HG03108 (cell line): ENCODE results near the gene ATRIP.

Source experiments
- ATAC-seq: cut with Tn5 transposase; IDR thresholded peaks from one replicate; pipeline ENCODE4 v1.9.1; 2021; ENCODE audit warnings: moderate library complexity; ENCODE audit not compliant: unreplicated experiment

Gene ATRIP

DNA sequence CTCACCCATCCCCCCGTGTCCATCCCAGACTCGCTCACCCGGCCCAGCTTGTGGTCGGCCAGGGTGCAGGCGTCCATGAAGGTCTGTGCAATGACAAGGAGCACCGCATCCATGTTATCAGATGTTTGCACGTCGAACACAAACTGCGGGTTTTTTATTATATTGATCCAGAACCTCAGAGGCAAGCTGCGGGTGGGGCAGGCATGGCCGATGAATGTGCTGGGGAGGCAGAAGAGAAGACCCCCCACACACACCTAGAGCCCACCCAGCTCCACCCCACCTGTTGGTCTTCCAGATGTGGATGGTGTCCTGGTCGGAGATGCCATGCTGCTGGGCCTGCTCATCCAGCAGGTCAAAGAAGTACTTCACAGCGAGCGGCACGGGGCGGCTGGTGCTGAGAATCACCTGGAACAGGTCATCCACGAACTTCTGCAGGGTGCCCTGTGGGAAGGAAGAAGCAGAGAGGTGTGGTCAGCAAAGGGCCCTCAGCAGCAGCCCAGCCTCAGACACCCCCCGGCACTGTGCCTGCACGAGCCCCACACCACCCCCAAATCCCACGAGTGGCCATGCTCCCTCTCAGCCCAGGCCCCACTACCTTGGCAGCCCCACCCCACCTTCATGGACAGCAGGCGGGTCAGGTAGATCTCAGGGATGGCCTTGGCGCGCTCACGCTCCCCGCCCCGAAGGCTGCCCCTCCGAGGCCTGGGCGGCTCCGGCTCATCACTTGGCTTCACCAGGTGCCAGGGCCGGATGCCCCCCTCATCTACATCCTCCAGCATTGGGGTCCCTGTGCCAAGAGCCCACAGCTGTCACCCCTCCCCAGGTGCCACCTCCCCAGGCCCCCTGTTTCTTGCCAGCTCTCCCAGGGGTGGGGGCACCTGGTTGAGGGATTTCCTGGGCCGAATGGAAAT lies 37.0 kb upstream of the ATRIP start:
- ATAC-seq, result no peak

DNA sequence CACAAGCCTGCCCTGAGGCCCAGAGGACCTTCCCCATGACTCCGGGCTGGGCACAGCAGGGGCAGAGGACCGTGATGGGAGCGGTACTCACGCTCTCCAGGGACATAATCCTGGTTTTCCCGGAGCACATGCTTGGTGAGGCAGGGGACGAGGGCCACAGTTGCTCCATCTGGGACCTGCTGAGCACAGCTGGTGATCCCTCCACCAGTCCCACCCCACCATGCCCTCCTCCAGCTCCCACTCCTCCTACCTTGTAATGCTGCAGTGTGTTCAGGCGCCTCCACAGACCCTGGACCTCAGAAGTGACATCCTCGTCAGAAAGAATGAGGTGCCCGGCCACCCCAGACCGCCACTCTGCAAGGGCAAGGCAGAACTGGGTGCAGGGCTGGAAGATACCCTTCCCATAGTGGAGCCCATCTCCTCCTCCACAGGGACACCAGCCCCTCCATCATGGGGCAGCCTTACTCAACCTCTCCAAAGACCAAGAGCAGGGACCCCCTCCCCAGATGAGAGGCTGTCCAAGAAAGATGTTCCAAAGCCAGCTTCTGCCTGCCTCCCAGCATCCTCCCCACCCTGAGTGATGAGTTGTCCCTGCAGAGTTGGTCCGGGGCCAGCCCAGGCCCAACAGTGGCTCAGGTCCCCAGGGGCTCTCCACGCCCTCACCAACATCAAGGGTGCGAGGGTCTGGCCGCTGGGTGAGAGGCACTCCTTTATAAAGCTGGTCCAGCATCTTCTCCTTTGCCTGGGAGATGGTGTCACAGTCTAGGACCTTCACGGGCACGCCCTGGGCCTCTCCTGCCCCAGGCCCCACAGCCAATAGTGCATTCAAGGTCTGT lies 36.1 kb upstream of the ATRIP start:
- ATAC-seq, result no peak

DNA sequence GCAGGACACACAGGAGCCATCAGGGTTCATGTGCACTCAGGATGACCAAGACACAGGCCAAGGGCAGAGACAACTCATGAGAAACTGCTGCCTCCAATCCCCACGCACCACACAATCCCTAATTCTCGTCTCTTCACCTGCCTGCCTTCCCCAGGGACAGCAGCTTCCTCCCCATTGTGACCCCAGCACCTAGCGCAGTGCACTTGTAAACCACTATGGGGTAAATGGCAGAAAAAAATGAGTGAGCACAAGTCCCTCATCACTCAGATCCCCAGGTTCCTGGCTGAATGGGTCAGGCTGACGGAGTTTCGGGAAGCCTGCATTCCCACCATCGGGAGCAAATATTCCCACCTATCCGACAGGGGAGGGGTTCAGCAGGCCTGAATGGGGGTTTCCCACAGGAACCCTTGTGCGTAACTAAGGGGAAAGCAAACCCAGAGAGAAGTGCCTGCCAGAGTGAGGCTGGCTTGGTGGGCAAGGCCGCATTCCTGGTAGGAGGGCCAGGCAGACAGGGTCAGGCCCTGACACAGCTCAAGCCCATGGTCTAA lies 35.4 kb upstream of the ATRIP start:
- no peak for ATAC-seq

DNA sequence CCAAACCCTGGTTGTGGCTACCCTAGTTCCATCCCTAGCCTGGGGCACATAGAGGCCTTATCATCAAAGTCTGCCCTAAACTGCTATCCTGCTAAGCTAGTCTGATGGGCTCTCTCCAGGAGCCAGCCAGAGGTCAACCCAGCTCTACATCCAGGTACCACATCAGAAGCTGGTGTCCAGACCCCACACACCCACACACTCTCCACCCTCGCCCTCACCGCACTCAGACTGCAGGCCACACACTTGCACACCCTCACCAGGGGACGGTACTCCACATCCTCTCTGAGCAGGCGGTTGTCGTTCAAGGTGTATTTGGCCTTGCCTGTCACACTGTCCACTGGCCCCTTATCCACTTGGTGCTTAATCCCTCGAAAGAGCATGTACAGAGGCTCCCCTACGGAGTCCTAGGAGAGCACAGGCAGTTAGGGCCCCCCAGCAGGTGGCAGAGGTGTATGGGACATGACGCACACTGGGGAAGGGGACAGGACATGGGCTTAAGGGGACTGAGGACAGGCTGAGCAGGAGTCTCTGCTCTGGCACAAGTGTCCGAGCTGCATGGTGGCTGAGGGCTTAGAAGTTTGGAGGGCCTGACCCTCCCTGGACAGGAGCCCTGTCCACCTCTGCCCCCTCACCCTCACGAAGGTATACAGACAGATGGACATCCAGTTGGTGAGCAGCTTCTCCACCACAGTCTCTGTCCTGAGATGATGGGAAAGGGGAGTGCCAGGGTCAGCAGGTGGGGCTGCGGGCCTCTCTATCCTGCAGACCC lies 34.7 kb upstream of the ATRIP start:
- no peak for ATAC-seq

DNA sequence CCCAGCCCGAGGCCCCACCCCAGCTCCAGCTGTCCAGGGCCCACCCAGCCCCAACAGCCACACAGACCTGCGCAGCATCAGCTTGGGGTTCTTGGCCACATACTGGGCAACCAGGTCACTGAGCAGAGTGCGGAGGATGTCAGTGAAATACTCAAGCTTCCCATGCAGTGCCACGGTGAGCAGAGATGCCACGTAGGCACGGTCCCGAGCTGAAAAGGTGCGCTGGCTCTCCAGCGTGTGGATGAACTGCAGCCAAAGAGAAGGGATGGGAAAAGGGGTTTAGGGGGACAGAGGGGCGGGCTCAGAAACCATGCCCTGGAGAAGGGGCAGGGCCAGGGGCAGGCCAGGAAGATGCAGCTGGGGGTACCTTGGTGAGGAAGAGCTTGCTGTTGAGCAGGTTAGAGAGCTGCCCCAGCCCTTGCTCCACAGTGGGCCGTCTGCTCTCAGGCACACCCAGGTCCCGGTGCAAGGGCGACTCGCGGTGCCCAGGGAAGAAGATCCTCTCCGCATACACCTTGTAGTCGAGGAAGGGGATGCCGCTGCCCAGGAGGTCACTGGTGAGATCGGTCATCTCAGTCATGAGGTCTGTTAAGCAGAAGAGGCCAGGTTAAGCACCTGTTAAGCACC lies 34.0 kb upstream of the ATRIP start:
- no peak for ATAC-seq

DNA sequence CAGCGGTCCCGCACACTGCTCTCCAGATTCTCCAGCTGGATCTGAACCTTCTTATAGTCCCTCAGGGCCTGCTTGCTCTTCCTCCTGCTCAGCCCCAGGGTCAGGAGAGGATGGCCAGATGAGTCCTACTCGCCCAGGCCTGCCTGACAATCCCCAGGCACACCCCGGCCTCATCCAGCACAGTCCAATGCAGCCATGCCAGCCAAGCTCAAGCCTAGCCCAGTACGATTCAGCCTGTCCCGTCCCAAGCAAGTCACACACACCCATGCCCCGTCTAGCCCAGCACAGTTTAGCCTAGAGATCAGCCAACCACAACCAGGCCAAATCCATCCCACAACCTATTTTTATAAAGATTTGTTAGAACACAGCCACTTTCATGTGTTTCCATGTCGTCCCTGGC lies 33.5 kb upstream of the ATRIP start:
- ATAC-seq, result no peak

DNA sequence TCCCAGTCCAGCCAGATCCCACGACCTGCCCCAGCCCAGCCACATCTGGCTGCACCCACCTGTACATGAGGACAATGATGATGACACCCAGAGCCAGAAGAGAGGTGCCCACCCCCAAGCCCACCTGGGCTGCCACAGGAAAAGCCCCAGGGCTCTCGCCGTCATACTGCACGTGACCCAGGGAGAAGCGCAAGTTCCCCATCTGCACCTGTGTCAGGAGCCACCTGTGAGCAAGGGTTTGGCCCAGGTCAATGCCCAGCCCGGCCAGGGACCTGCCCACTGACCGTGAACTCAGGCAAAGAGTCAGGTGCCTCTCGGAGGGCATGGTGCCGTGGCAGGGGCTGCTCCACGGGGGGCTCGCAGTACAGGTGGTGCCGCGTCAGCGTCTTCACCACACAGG lies 32.9 kb upstream of the ATRIP start:
- no peak for ATAC-seq

DNA sequence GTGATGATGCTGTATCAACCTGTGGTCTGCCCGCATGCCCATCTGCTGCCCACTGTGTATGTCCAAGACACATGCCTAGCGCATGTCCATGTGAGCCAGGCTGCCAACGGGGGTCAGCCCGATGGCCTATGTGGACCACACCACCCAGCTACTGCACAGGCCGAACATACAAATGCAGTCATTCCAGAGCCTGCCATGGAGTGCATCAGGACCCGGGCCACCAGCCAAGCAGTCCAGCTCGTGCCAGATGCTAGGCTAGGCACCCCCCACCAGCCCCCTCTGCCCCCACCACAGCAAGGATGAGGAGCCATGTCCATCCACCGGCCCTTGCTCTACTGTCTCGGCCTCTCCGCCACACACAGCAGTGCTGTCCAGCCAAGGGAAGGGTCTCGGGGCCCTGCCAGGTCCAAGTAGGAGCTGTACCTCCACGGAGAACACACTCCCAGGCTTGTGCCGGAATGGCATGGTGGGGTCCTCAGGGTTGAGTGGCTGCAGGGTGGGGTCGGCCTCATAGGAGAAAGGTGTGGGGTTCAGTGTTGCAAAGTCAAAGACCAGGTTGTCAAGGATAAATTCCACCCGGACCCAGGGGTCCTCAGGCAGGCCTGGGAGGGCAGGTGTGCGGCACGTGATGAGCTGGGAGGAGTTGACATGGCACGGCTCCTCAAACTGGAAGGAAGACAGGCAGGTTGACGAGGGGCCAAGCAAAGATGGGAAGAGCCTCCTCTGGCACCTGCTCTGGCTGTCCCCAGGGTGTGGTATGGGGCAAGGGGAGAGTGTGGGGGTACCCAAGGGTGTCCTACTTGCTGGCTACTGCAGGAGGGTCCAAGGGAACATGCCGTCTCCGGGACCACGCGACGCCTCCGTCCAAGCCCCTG lies 31.9 kb upstream of the ATRIP start:
- ATAC-seq, result no peak

DNA sequence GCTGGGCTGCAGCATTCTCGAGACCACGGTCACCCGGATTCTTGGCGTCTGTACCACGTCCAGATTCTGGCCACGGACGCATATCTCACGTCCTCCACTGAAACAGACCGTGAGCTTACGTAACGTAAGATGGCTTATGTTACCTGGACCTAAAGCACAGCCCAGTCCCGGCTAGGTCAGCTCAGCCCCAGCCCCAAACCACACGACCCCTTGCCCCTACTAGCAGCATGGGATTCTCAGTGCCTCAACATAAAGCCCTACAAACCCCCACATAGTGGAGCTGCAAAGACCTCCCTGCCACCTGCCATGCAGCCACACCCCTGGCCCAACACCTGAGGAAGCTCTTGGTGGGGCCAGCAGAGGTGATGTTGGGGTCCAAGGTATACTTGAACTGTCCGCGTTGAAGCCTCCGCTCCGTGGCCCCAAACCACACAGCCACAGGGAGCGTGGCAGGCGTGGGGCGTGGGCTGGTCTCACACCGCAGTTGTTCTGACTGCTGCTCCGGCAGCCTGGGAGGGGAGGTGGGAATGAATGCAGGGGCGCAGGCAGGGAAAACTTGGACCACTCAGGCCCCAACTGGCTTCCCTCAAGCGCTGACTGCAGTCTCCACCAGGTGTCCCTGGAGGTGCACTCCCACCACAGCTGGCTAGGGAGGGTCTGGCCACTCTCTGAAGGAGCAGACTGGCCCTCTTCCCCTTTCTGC lies 31.1 kb upstream of the ATRIP start:
- ATAC-seq, result no peak

DNA sequence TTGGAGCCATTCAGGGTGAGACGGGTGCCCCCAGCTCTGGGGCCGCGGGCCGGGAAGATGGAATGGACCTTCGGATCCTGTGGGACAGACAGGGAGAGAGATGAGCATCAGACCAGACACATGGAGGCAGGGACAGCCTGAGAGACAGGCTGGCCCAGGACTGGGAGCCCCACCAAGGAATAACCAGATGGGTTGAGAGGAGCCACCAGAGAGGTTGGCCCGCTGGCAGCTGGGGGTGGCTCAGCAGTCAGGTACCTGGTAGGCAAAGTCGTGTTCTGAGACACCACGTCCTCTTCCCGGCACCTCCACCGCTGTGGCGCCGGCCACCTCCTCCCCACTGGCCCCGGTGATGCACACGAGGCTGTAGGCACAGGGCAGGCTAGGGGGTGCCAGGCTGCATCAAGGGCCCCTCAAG lies 30.4 kb upstream of the ATRIP start:
- ATAC-seq, result no peak

DNA sequence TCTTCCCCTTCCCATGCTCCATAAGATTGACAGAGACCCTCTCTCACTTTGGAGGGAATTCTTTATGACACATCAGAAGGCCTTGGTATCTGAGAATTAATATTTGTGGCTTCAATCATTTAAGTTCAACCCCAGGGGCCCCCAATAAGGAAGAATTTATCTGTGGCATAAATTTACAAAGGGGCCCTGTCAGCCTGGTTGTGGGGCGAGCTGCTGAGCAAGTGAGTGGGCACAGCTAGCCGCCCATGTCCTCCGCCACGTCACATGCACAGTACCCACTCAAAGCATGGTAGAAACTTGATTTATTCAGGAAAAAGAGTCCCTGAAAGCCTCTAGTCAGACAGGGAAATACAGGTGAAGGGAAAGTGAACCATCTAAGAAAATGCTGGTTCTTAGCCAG lies 30.0 kb upstream of the ATRIP start:
- no peak for ATAC-seq

DNA sequence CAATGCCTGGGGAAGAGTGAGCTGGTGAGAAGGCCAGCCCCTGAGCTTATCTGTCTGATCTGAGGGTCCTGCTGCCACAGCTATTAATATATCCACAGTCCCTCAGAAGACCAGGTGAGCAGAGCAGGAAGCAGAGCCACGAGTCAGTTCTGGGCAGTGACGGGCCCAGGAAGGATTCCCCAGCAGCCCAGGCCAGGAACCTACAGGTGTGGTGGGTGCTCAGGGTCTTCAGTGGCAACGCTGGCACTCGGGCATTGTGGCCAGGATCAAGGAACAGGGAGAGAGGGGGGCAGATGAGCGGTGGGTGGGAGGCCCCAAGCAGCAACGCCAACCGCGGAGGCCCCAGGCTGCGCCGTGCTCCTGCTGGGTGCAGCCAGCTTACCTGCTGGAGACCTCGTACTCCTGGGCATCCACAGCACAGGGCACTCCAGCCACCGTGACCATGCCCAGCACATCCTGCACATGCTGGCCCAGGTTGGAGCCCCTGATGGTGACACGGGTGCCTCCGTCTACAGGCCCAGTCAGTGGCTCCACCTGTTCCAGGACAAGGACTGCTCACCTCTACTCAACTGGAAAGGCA lies 28.9 kb upstream of the ATRIP start:
- ATAC-seq, result no peak

DNA sequence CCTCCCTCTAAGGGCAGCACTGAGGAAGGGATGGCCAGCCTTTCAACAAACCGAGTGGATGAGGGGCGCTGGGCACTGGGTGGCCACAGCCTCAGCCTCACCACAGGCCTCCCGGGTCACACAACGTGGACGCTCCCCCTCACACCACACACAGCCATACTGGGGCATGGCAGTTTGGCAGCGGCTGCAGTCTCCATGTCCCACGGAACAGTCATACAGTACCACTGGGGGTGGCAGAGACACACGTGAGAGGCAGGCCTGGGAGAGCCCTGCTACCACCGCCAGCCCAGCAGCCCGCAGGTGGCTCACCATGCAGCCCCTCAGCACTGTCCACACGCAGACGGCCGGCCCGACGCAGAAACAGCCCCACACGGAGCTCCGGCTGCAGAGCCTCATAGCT lies 28.4 kb upstream of the ATRIP start:
- no peak for ATAC-seq

DNA sequence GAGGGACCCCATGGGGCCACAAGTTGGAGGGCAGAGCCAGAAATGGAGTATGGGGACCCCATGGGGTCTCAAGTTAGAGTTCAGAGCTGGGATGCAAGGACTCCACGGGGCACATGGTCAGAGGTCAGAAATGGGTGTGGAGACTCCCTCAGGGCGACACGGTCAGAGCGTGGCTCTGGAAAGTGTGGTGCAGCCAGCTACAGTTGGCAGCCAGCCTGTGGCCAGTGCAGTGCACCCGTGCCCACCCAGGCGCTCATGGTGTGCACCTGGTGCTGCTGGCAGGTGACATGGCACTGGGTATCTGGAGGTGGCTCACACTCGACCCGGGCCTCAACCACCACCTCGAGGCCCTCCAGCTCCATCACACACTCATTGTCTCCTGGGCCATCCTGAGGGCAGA lies 27.9 kb upstream of the ATRIP start:
- ATAC-seq, result no peak

DNA sequence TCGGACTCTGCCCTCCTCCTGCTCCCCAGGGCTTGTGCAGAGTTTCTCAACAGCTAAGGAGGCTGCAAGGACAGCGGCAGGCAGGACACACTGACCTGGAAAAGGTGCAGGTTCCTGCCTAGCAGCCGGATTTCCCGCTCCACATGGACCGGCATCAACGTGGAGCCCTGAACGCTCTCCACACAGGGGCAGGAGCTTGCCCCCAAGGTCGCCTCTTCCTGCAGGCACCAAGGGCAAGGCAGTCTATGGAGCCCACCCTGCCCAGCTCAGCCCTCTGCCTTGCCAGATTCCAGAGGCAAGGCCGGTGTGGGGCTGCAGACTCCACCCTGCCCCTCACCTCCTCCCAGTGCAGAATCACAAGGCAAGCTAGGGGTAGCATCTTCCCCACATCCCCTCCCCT lies 27.4 kb upstream of the ATRIP start:
- ATAC-seq, result no peak

DNA sequence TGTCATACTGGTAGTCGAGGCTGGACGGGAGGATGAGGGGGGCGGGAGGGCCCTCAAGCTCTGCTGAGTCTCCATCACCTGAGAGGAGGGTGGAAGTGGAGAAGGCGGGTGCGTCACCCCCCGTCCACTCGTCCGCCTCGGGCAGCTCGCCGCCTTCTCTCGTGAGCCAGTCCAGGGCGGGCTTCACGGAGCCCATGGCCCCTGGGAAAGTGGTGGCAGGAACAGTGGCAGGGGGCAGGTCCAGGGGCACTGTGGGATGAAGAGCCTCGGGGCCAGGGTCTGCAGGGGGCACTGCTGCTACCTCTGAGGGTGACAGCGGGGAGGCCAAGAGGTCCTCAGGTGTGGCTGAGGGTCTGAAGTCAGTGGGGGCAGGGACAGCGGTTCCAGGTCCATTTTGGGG lies 26.9 kb upstream of the ATRIP start:
- no peak for ATAC-seq

DNA sequence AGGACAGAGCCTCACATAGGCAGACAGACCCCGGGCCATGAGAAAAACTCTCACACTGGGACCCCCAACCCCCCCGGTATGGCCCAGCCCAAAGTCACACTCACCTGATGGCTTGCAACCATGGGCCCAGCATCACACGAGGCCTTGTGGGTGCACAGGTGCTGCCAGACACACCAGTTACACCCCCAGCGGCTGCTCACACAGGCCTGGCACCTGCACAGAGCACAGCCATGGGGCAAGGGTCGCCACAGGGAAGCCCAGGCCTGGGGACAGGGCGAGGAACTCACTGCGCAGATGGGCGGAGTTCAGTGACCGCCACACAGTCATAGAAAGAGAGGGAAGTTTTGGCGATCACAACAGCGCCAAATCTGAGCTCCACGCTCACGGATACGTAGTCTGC lies 26.0 kb upstream of the ATRIP start:
- ATAC-seq, result no peak

DNA sequence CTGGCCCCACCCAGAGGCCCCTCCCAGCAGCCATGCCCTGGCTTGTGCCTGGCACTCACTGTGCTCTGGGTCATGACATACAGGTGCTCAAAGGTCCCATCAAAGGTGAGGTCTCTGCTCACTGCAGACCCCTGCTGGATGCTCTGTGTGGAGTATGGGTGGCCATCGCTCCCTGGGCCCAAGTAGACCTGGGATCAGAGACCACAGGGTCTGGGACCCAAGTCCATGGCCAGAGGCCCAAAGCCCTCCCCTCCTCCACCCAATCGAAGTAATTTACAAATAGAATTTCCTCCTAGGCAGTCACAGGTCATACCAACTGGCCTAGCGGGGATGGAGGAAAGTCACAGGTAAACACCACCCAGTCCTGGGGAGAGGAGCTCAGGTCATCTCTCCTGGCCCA lies 24.3 kb upstream of the ATRIP start:
- ATAC-seq, result no peak

DNA sequence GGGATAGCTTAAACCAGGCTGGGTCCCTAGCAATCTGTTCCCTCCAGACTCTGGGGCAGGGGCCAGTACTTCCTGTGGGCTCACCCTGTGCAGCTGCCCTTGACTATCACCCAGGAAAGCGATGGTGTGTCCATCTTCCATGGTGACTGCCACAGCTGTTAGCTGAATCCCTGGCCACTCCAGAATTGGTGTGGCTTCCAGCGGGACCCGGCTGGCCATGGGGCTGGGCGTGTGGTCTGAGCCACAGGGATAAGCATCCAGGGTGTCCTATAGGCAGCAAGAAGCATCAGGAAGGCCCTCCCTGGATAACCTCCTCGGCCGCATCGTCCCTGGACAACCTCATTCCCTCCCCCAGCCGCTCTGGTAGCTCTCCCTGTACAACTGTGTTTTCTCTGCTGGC lies 23.9 kb upstream of the ATRIP start:
- no peak for ATAC-seq
